ENCODE measurements around the gene MICAL3.

Gene MICAL3

DNA sequence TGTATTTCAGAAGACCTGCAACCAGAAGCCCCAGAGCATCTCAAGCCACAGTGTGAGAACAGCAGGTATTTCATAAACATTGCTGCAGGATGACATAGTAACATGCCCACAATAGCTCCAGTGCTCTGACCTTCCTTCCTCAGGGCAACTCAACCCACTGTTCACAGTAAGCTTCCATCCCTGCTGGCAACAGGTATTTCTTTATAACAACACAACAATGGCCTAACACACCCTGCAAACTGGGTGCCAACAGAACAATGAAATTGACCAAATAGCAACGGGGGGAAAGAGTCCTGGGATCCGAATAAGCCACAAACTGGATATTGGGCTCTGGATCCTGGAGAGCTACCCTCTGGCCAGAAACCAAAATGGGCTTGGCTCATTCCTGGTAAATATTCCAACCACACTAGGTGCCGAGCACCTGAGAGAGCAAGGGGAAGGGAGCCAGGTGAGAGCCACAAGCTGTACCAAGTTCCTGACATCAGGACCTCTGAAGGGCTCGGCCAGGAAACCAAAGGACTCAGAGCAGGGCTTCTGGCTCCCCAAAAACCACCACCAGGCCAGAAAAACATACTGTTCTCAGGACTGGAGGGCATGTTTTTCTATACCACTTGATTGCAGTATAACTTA is 99.5 kb downstream of the MICAL3 start:
- DNase-seq, result no peak

DNA sequence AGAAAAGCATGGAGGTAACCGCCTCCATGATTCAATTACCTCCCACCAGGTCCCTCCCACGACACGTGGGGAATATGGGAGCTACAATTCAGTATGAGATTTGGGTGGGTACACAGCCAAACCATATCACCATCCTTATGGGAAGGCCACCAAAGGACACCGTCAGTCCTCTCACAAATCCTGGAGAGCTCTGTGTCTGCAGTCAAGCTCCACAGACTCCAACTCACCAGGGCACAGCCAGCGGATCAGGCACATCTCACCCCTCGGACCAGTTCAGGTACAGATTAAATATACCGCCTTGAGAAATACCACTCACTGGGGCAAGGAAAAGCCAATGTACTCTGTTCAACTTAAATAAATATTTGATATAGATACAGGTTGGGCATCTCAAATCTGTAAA is 100.3 kb downstream of the MICAL3 start:
- DNase-seq, result no peak

DNA sequence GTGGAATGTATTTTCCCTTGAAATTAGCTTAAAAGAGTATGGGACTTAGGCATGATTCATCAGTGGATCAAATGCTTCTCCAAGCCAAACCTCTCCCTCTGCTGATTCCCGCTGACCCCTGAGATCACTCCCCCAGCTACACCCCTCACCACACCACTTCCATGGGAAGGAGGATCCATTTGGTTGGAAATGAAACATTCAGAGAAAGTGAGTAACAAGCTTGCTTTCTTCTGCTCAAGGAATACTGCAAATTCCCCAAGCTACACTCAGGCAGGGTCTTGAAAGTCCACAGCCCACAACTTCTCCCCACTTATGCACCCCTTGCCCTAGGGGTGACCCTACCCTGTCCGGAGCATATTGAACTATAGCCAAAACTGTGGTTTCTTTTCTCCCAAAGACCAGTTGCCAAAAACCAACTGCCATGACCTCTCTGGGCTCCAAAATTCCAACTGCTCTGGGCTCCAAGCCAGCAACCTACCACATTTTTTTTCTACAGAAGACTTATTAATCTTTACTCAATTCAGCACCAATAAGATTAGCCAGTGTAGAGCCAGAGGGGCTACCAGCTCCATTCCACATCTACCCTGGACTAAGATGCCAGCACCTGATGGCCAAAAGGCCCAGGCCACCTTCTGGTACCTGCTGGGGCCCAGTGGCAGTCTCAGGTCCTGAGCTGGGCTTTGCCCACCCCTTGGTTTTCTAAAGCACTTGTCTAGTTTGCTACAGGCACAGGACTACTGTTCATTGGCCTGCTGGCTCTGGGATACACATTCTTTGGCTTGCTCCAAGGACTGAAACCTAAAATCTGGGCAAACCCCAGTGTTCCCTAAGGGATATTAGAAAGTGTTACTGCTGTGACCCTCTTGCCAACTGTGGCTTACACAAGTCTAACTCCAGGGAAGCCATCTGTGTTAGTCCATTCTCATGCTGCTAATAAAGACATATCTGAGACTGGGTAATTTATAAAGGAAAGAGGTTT is 101.1 kb downstream of the MICAL3 start:
- no peak for DNase-seq

DNA sequence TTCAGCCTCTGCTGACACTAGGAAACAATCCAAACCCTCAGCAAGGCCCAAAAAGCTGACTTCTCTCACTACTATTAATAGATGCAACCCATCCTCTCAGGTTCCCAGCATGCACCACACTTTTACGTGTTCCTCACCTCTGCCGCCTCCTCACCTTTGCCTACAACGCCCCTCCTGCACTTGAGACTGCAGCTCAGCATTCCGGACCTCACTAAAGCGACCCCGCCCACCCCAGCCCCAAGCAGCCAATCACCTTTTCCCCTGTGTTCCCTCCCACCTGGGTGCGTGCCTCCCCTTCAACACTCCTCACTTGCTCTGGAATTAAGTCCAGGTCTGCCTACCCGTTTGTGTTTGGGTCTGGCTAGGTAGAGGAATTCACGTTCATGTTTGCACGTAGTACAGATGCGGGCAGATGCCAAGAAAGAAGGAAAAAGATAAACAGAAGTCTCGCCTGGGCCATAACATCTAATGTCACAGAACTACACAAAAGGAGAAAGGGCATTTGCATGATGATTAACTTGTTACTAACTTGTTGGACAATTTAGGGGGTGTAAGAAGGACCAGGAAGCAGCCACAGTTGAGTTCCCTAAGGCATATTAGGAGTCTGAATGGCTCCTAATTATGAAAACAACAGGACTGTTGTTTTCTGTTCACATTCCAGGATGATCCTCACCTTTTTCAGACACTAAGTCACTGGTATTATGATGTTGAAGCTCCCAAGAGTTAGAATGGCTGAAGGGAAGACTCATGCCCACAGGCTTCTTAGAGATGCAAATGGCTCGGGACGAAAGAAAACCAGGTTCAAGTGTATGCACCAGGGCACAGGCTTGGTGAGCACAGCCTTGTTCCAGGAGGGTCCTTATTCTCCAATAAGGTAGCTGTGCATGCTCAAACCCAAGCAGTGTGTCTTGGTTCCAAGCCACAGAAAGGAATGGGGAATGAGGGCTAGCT is 102.2 kb downstream of the MICAL3 start:
- DNase-seq, result no peak

DNA sequence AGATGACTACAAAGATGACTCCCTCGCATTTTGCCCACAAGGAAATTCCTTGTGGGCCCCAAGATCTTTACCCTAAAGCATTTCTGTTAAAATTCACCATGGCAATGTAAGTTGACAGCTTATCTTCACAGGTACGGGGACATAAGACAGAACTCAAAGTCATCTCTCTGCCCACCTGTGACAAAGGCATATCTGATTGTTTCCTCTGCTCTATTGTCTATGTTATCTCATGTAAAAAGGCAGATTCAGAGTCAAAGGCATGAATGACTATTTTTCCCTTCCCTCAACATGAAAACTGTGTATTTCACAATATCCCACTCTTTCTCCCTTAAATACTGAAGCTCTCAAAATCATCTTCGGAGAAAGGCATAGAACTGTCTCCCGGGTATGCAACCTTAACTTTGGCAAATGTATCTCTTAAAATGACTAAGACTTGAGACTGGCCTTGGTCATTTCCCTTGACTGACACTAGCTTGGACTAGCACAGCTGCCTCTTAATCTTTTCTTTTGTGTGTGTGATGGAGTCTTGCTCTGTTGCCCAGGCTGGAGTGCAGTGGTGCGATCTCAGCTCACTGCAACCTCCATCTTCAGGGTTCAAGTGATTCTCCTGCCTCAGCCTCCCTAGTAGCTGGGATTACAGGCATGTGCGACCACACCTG is 103.2 kb downstream of the MICAL3 start:
- DNase-seq, result no peak

DNA sequence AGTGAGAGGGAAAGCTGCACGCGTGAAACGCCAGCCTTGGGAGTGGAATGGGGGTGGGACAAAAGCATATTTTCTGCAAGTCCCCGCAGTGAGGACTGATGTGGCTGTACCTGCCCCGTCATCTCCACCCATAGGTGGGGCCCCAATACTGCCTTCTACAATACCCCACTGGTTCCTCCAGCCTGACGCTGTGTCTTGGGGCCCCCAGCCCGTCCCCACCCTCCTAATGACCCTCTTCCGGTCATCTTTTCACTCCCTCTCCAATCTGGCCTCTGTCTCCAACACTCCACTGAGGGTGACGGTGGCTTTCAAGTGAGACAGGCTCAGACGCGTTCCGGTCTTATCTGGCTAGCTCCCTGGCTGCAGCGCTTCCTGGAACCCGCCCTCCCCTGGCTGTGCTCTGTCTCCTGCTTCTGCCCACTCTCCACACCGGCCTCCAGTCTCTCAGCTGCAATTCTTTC is 104.2 kb downstream of the MICAL3 start:
- no peak for DNase-seq

DNA sequence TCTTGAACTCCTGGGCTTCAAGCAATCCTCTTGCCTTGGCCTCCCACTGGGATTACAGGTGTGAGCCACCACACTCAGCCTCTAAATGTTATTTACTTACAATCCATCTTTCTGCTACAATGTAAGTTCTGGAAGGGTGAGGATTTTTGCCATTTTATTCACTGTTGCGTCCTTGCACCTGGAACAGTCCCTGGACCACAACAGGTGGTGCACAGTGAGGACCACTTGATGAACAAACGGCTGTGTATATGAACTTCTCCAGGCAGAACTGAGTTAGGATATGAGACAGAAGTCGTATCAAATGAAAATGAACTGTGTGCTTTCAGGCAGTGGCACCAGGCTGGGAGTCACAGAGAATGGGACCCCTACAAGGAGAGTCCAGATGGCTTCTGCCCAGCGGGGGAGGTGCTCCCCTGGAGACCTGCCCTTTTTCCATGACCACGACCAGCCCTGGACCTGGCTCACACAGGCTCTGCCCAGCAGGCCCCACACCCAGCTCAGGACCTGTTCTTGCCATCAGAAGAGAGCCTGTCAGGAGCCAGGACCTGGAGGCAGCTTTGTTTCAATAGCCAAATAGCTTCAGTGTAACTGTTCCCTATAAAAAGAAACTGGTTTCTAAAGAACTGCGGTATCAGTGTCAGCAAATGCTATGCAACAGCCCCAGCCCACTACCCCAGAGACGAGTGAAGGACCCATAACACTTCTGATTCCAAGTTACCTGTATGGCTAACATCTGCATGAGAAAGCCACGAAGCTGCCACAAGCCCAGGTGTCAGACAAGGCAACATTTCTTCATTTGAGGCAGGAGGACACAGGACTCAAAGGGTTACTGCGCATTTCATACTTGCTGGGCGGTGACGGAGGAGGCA is 104.9 kb downstream of the MICAL3 start:
- DNase-seq, result no peak

DNA sequence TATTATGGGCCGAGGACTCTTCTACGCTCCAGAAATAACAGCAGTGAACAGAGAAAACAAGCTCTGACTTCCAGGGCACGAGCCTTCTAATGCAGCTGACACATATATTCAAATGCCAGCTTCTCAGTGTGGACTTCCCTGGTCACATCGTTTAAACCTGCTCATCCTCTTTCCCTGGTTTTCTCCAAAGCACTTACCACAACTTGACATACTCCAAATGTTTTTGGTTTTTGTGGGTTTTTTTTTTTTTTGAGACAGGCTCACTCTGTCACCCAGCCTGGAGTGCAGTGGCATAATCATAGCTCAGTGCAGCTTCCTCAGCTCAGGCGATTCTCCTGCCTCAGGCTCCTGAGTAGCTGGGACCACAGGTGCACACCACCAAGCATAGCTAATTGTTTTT is 105.5 kb downstream of the MICAL3 start:
- no peak for DNase-seq

DNA sequence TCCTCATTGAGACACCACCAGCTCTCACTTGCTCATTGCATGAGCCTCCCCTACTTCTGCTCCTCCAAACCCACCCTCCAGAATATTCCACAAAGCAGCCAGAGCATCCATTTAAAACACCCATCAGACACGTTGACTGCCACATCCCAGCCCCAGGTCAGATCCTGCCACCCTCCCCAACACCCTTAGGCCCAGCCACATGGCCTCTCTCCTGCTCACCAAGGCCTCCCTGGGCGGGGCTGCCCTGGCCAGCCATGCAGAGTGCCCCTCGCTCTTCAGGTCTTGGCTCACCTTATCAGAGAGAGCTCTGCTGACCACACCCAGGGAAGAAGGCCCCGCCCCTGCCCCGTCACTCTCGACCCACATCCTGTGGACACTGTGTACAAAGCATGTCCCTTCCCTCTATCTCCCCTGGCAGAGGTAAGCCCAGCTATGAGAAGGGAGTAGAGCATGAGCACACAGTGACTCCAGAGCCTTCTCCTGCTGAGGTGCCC is 106.8 kb downstream of the MICAL3 start:
- no peak for DNase-seq

DNA sequence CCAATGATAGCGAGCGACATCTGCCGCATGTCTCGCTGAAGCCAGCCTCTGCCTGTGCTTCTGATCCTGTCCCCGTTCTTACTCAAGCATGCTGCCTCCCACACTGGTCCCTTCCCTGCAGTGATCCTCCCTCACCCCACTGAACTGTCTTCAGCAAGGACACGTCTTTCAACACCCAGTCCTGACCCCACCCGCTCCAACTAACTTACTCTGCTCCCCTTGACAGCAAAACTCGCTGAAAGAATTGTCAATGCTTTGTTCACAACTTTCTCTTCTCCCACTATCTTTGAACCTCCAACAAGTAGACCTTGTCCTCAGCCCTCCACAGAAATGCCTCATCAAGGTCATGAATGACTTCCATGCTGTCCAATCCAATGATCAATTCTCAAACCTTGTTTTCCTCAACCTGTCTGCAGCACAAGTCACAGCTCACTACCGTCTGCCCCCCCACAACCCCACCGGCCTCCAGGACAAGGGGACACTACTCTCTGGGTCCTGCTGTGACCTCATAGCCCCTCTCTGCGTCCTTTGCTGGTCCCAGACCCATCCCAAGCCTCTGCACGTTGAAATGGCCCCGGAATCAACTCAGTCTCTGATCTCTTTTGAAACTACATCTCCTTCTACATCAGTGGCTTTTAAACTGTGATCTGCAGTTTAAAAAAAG is 108.0 kb downstream of the MICAL3 start:
- no peak for DNase-seq

DNA sequence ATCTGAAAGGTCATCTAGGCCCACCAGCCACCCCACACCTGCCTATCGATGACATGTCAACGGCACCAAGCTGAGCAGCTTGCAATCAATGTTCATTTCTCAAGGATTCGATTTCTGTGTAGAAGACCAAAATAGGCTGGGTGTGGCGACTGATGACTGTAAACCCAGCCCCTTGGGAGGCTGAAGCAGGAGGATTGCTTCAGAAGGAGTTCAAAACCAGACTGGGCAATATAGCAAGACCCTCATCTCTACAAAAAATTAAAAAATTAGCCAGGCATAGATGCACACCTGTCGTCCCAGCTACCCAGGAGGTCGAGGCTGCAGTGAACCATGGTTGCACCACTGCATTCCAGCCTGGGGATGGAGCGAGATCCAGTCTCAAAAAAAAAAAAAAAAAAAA is 108.7 kb downstream of the MICAL3 start:
- no peak for DNase-seq

DNA sequence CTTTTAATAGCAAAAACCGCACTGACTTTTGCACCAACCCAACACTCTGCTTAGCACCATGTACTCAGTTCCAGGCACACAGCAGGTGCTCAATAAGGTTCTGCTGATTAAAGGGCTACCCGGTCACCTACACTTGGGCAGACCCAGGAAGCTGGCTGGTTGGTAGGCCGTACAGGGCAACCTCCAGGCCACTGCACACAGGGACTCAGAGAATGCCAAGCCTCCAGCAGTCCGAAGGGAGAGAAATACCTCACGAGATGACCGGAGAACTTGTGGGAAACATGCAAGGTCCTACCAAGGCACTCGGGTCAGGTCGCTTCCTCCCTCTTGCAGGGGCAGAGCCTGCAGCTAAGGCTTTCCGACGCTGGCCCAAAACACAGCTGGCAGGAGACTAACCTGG is 109.2 kb downstream of the MICAL3 start:
- DNase-seq, result no peak

DNA sequence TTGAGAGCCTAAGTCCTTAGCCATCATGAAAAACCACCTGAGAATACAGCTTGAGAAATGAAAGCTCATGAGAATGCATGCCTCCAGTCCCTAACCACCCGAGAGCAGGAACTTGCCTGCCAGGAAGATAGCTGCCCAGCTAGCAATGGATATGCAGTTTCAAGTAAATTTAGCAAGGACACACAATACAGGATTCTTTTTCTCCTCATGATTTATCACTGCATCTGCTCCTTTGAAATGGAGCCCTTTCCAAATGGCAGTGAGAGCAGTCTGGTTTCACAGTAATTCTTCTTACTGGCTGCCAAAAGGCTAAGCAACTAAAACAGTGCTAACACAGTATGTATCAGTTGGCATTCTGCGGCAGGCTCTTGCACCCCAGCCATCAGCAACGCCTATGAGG is 109.9 kb downstream of the MICAL3 start:
- no peak for DNase-seq

DNA sequence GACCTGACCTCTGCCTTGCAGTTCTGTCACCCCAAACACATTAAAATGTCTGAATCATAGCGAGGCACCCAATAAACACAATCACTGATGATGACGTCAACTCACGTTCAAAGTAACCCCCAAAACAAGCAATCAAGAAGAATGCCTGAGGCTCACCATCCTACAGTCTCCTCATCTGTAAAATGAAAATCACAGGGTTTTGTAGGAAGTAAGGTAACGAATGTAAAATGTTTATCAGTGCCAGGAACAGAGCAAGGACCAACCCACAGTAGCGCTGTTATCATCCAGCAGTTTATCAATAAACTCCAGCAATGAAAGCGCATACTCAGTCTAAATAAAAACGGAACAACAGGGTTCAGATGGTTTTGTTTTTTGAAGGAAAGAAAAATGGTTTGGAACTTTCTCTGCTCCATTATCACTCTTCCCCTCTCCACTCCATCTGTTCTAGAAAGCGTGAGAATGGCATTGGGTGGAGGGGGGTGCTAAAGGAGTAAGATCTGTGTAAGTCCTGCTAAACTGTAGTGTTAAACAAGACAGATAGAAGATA is 110.5 kb downstream of the MICAL3 start:
- no peak for DNase-seq

DNA sequence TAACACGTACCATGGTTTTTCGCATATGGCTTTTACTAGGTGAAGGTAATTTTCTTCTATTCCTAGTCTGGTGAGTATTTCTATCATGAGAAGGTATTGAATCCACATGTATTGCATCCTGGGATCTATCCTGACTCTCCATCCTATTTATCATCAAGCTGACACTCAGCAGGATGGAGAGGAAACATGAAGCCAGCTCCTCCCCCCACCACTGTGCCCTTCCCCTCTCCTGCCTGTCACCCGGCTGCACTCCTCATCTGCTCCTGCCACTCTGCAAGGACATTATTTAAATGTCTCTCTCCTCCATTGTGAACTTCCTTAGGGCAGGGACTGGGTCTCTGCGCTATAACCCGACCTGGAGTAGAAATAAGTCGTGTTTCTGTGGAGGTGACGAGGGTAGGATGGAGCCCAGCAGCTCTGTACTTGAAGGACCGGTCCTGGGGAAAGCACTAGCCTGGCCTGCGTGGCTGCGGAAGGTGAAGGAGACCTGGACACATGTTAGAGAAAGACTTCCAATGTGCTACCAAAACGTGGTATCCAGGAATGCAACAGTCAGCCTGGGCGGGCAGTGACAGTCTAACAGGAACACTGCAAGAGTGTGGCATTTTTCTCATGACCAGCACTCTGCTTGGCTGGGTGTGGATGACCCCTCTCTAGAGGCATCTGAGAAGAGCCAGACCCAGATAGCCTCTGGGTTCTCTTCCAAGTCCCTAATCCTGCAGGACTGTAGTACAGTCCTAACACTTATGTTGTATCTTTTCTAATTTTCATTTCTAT is 111.2 kb downstream of the MICAL3 start:
- DNase-seq, result no peak

DNA sequence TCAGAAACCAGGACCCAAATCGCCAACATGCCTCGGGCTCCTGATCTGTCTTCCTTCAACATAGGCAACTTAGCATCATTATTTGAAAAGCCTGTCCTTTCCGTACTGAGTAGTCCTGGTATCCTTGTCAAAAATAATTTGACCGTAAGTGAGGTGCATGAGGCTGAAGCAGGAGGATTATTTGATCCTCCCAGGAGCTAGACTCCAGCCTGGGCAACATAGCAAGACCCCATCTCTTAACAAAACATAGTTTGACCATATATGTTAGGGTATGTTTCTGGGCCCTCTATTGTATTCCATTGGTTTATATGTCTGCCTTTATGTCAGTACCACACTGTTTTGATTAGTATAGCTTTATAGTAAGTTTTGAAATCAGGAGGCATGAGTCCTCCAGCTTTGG is 112.5 kb downstream of the MICAL3 start:
- no peak for DNase-seq

DNA sequence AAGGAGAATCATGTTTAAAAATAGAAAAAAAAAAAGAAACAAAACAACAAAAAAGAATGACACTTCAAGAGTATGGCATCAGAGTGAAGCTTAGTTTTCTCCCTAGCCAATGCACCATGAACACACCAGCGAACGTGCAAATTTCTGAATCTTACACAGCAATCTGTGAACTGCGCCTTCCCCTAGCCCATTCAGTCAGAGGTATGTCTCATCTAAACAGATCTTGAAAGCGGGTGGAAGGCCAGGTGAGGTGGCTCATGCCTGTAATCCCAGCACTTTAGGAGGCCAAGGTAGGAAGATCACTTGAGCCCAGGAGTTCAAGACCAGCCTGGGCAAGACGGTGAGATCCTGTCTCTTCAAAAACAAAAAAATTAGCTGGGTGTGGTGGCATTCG is 113.1 kb downstream of the MICAL3 start:
- DNase-seq, result no peak

DNA sequence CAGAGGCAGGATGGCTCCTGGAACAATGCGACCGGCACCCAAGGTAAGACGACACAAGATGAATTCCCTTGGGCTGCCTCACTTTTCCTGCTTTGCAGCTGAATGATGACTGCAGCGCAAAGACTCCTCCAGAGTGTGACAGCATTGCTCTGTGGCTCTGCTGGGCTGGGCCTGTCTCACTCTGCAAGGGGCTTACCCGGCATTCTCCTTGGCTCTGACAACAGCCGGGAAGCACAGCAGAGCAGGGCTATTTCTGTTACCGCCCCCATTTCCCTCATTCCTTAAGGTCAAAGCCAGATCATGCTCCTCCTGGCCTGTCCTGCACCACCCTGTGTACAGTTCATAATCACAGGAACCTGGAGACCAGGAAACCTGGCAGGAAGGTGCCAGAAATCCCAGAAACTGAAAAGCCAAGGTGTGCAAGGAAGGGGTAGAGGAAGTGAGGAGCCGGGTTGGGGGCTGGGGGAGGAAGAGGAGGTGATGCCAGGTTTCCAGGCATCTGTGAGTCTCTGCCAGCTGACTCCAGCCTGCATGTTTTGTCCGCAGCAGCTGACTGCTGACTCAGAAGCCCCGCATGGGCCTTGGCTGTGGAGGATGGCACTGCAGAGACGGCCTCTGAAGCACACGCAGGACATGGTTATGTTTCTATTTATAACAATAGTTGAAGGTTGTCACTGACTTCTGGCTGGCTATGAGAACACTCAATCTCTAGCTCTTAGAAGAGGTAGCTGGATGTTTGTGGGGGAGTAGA is 113.6 kb downstream of the MICAL3 start:
- no peak for DNase-seq

DNA sequence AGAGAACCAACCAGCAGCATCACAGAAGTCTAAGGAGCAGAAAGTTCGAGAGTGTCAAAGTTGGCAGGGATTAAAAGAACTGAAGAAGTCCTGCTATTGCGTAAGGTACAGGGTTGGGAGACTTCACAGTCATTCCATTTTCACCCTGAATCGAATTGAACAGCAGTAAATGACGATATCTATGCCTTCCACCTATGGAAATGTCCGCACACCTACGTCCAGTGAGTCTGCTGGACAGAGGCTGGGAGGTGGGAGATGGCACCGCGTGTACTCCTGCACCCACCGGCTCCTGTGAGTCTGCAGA is 116.7 kb downstream of the MICAL3 start:
- DNase-seq, result no peak

All from activated CD4-positive, CD25-positive, alpha-beta regulatory T cell treated with anti-CD3 and anti-CD28 coated beads, Interleukin-2, amount 50 U/mL, for 72 hours (primary cell).